GM18907 (cell line): ENCODE results near the gene PMFBP1.

Experiments
- ATAC-seq: cut with Tn5 transposase; IDR thresholded peaks from one replicate; pipeline ENCODE4 v1.9.1; 2021; ENCODE audit warnings: mild to moderate bottlenecking, moderate library complexity; ENCODE audit not compliant: unreplicated experiment

PMFBP1 gene

GRCh38 chr16:72172105-72173034 lies at the start of gene PMFBP1:
PMFBP1 (minus strand) TSS chr16:72172155; CDS start chr16:72171208, 947 bp downstream.
- ATAC-seq: peak; percentile 98

- ATAC-seq: no peak
Observed at GRCh38 chr16:72221630-72222024, 49.7 kb upstream of the PMFBP1 start.

- no peak for ATAC-seq
Observed at GRCh38 chr16:72220875-72221629, 49.1 kb upstream of the PMFBP1 start.

- no peak for ATAC-seq
Observed at GRCh38 chr16:72219282-72219681, 47.3 kb upstream of the PMFBP1 start.

GRCh38 chr16:72216767-72217166 lies 44.8 kb upstream of the PMFBP1 start:
- ATAC-seq: no peak

- no peak for ATAC-seq
Observed at GRCh38 chr16:72214821-72215220, 42.9 kb upstream of the PMFBP1 start.

- ATAC-seq: no peak
Observed at GRCh38 chr16:72211110-72211509, 39.2 kb upstream of the PMFBP1 start.

- ATAC-seq: no peak
Observed at GRCh38 chr16:72210555-72210954, 38.6 kb upstream of the PMFBP1 start.

GRCh38 chr16:72210072-72210471 lies 38.1 kb upstream of the PMFBP1 start:
- ATAC-seq: no peak

- no peak for ATAC-seq
Observed at GRCh38 chr16:72206299-72206698, 34.3 kb upstream of the PMFBP1 start.

GRCh38 chr16:72203401-72203800 lies 31.4 kb upstream of the PMFBP1 start:
- ATAC-seq: peak; percentile 80

- no peak for ATAC-seq
Observed at GRCh38 chr16:72202014-72202413, 30.1 kb upstream of the PMFBP1 start.

- ATAC-seq: no peak
Observed at GRCh38 chr16:72201387-72201786, 29.4 kb upstream of the PMFBP1 start.

- no peak for ATAC-seq
Observed at GRCh38 chr16:72199761-72200337, 27.9 kb upstream of the PMFBP1 start.

GRCh38 chr16:72198771-72199201 lies 26.8 kb upstream of the PMFBP1 start:
- no peak for ATAC-seq

- no peak for ATAC-seq
Observed at GRCh38 chr16:72198021-72198711, 26.2 kb upstream of the PMFBP1 start.

- ATAC-seq: no peak
Observed at GRCh38 chr16:72197545-72197944, 25.6 kb upstream of the PMFBP1 start.

- ATAC-seq: no peak
Observed at GRCh38 chr16:72195609-72196008, 23.7 kb upstream of the PMFBP1 start.

GRCh38 chr16:72191551-72191950 lies 19.6 kb upstream of the PMFBP1 start:
- ATAC-seq: no peak

- no peak for ATAC-seq
Observed at GRCh38 chr16:72189865-72190371, 18.0 kb upstream of the PMFBP1 start.

- no peak for ATAC-seq
Observed at GRCh38 chr16:72188541-72188940, 16.6 kb upstream of the PMFBP1 start.
